Thyroid gland (tissue), 4 donors: ENCODE measurements around the gene H1-8. TPM values are rescaled to one million over a fixed set of nuclear protein-coding genes. Genes with fewer than 3 reads are reported as not detected.

ENCODE experiments used
- DNase-seq, 2 donors: peaks; one replicate each; pipeline ENCODE4 v3.0.0-alpha.2; 2019
- H3K27ac ChIP-seq, 3 donors: fragments of 200-600 bp; sonication (generic); 1 replicate in 2 of 3; 2 replicates in 1 of 3; pipeline ENCODE4 v1.5.1; 2016 to 2019; ENCODE audit warnings: mild to moderate bottlenecking in 1 of 3, moderate library complexity in 1 of 3
- H3K27me3 ChIP-seq: fragments of 200-600 bp; sonication (generic); one replicate; pipeline ENCODE4 v1.5.1; 2019
- H3K36me3 ChIP-seq, 2 donors: fragments of 200-600 bp; sonication (generic); one replicate each; pipeline ENCODE4 v1.5.1; 2016 to 2019
- H3K4me1 ChIP-seq, 2 donors: fragments of 200-600 bp; sonication (generic); one replicate each; pipeline ENCODE4 v1.5.1; 2017 to 2019
- H3K4me3 ChIP-seq, 3 donors: fragments of 200-600 bp; sonication (generic); replicated peaks in 1 of 3; 1 replicate in 2 of 3; 2 replicates in 1 of 3; pipeline ENCODE4 v1.5.1; 2016; ENCODE audit warnings: mild to moderate bottlenecking in 1 of 3
- H3K9me3 ChIP-seq: fragments of 200-600 bp; sonication (generic); one replicate; pipeline ENCODE4 v1.5.1; 2017
- POLR2A ChIP-seq, 2 donors: fragments of 450-650 bp; IDR thresholded peaks; one replicate each; pipeline ENCODE4 v1.6.1; 2017; ENCODE audit warnings: antibody characterized with exemption in 2 of 2, mild to moderate bottlenecking in 2 of 2, moderate library complexity in 1 of 2
- WGBS, 2 donors: methylation state at CpG; one replicate each; pipeline ENCODE4 v1.1.5; 2017; 5-methylcytosine and 5-hydroxymethylcytosine counted together
- intact Hi-C: fragments of 100-400 bp; cut with DNase I; formaldehyde crosslinking; loops from one replicate; pipeline ENCODE4 v1.15.1; 2023
- total RNA-seq, 4 donors: library from RNA; depleted of rRNA; stranded (reverse); fragments of >200 nt; gene quantifications; one replicate each; pipeline ENCODE4 v1.2.3, GENCODE V29; 2016
- TF ChIP-seq, protein P1 (sequence below), 6 experiments: fragments of 200-600 bp in 3 of 6; fragments of 450-650 bp in 3 of 6; sonication (generic) in 3 of 6; IDR thresholded peaks; one replicate each; pipeline ENCODE4 v1.5.1; 2016 to 2019; ENCODE audit warnings: antibody characterized with exemption in 6 of 6, mild to moderate bottlenecking in 2 of 6, inconsistent platforms in 1 of 6, moderate library complexity in 1 of 6

The H1-8 gene
- total RNA-seq, 4 donors from 2014 or later: not detected

DNA sequence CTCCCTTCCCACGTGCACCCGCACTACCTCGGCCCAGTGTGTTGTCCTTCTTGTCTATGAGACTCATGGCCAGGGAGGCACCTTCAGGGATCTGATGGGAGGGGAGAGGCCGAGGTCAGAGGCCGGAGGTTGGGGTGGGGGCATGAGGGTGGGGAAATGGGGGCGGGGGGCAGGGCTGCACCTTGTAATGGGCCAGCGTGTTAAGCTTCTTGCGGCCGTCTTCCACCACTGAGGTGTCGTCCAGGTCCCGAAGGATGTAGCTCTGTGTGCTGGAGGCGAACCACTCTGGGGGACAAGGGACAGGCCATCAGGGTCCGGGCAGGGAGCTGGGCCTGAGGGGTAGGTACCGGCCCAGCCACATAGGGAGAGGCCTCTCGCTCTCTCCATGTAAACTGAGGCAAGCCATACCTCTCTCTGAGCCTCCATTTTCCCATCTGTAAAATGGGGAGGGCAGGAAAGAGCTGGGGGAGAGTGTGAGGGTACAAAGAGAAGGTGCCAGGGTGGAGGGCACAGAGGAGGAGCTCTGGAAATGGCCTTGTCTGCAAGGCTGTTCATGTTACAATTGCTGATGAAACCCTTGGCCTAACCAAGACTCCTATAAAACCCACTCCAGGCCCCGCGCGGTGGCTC, 18.8 kb downstream of the H1-8 start:
- H3K4me3 ChIP-seq: no peak overlapping the region
- H3K4me1 ChIP-seq: peaks cover 21 to 58% of the 10 kb centered on the region in 2 donors
- TF ChIP-seq, protein P1, sequence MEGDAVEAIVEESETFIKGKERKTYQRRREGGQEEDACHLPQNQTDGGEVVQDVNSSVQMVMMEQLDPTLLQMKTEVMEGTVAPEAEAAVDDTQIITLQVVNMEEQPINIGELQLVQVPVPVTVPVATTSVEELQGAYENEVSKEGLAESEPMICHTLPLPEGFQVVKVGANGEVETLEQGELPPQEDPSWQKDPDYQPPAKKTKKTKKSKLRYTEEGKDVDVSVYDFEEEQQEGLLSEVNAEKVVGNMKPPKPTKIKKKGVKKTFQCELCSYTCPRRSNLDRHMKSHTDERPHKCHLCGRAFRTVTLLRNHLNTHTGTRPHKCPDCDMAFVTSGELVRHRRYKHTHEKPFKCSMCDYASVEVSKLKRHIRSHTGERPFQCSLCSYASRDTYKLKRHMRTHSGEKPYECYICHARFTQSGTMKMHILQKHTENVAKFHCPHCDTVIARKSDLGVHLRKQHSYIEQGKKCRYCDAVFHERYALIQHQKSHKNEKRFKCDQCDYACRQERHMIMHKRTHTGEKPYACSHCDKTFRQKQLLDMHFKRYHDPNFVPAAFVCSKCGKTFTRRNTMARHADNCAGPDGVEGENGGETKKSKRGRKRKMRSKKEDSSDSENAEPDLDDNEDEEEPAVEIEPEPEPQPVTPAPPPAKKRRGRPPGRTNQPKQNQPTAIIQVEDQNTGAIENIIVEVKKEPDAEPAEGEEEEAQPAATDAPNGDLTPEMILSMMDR (IDR thresholded peaks at IDR 0.05): no peak
- TF ChIP-seq POLR2A (IDR thresholded peaks at IDR 0.05): no peak
- H3K27me3 ChIP-seq: no peaks in the 10 kb centered on the region
- peak overlapping the region; percentile 49 to 75 (median 74) for H3K27ac ChIP-seq
- intact Hi-C loops: no loop called here
- DNase-seq: no peak
- peaks cover 4 to 11% of the 10 kb centered on the region in 2 donors for H3K36me3 ChIP-seq
- WGBS, 2 donors: 85 to 92% methylated on average over 14 to 15 of the region's 18 CpGs
- no peaks in the 10 kb centered on the region for H3K9me3 ChIP-seq

DNA sequence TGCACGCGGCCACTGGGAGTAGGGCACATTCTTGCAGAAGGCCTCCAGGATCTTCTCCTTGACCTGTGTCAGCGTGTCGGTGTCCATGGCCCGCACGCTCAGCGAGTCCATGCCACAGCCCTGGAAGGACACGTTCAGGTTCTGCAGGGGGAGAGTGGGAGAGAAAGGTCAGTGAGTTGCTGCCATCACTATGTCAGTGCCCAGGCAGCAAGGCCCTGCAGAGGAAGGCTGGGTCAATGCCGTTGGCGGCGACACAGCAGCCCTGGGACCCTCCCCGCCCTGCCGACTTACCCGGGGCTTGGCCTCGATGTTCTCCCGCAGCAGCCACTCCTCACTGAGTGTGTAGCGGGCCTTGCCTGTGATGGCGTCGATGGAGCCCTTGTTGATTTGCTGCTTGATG, 19.8 kb downstream of the H1-8 start:
- Histone ChIP-seq H3K4me3 (no peak overlapping the region), H3K27me3 (no peaks in the 10 kb centered on the region), H3K36me3 (peaks cover 4 to 11% of the 10 kb centered on the region in 2 donors), H3K4me1 (peaks cover 21 to 55% of the 10 kb centered on the region in 2 donors), H3K9me3 (no peaks in the 10 kb centered on the region), H3K27ac (no peak overlapping the region)
- no peak for TF ChIP-seq POLR2A (IDR thresholded peaks at IDR 0.05)
- TF ChIP-seq, protein P1 (IDR thresholded peaks at IDR 0.05): no peak
- intact Hi-C loops: no loop called here
- no peak for DNase-seq
- WGBS, 2 donors: 76 to 88% methylated on average over 6 to 16 of the region's 19 CpGs

DNA sequence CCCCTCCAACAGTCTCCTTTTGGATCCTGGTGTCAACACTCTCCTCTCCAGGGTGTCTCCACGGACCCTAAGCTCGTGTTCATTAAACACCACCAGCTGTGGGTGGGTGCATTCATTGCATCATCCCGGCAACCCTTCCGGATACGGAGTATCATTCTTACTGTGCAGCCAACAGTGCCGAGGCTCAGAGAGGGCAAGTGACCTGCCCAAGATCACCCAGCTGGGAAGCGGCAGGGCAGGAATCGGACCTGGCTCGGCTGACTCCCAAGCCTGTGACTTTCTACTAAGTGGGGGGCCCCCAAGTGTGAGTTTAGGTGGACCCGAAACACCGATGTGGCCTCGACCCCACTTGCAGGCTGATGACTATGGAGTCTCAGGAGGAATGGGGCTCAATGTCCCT, 20.4 kb downstream of the H1-8 start:
- no peak for DNase-seq
- no peaks in the 10 kb centered on the region for H3K9me3 ChIP-seq
- 88 to 94% methylated on average over 7 to 12 of the region's 12 CpGs for WGBS, 2 donors
- peaks cover 21 to 50% of the 10 kb centered on the region in 2 donors for H3K4me1 ChIP-seq
- TF ChIP-seq POLR2A (IDR thresholded peaks at IDR 0.05): no peak
- TF ChIP-seq, protein P1 (IDR thresholded peaks at IDR 0.05): no peak
- peaks cover 4 to 11% of the 10 kb centered on the region in 2 donors for H3K36me3 ChIP-seq
- no peaks in the 10 kb centered on the region for H3K27me3 ChIP-seq
- H3K4me3 ChIP-seq: no peak overlapping the region
- H3K27ac ChIP-seq: peak overlapping the region in 1 of 3 donors; percentile 63
- intact Hi-C loops: no loop called here

DNA sequence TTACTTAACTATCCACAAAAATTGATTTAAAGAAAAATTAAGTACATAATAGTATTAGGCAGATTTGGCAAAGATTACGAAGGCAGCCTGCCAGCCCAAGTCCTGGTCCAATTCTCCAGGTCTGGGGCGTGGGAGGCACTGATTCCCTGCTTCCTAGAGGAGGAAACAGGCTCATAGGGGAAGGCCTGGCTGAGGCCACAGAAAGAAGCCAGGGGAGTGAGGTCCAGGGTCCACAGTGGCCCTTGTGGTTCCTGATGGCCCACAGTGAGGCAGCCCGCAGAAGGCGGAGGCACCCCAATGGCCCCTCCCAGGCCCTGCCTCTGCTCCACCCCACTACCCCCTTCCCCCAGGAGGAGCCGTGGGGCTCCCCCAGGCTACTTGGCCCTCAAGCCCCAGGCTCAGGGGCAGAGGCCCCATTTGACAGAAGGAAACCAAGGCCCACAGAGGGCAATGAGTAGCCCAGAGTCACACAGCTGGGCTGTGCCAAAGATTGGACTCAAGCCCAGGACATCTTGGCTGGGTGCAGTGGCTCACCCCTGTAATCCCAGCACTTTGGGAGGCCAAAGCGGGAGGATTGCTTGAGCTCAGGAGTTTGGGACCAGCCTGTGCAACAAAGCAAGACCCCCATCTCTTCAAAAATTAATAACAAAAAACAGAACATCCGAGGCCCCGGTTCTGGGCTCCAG, 21.0 kb downstream of the H1-8 start:
- H3K36me3 ChIP-seq: peaks cover 4 to 11% of the 10 kb centered on the region in 2 donors
- H3K9me3 ChIP-seq: no peaks in the 10 kb centered on the region
- H3K4me3 ChIP-seq: no peak overlapping the region
- H3K4me1 ChIP-seq: peaks cover 17 to 43% of the 10 kb centered on the region in 2 donors
- WGBS, 2 donors: 77 to 79% methylated on average over 5 to 7 of the region's 8 CpGs
- H3K27me3 ChIP-seq: no peaks in the 10 kb centered on the region
- no peak for DNase-seq
- intact Hi-C loops: no loop called here
- no peak for TF ChIP-seq POLR2A (IDR thresholded peaks at IDR 0.05)
- TF ChIP-seq, protein P1 (IDR thresholded peaks at IDR 0.05): no peak
- H3K27ac ChIP-seq: peak overlapping the region in 2 of 3 donors; percentile 12 to 63
